Duodenal mucosa (tissue), 2 donors: ENCODE measurements around the gene FBLN2.

Experiments used
- H3K27ac ChIP-seq: one replicate; pipeline ENCODE4 v1.7.0; 2013; ENCODE audit warnings: low read depth, low read length
- H3K27me3 ChIP-seq, 2 donors: one replicate each; pipeline ENCODE4 v1.7.0; 2013; ENCODE audit warnings: low read length in 2 of 2, control low read depth in 1 of 2; ENCODE audit not compliant: insufficient read depth in 2 of 2, control insufficient read depth in 1 of 2
- H3K36me3 ChIP-seq, 2 donors: one replicate each; pipeline ENCODE4 v1.7.0; 2013; ENCODE audit warnings: low read length in 2 of 2, control low read depth in 1 of 2; ENCODE audit not compliant: insufficient read depth in 2 of 2, control insufficient read depth in 1 of 2
- H3K4me1 ChIP-seq, 2 donors: one replicate each; pipeline ENCODE4 v1.7.0; 2013; ENCODE audit warnings: low read length in 2 of 2, control low read depth in 1 of 2; ENCODE audit not compliant: insufficient read depth in 2 of 2, control insufficient read depth in 1 of 2
- H3K4me3 ChIP-seq, 2 donors: one replicate each; pipeline ENCODE4 v1.7.0; 2013; ENCODE audit warnings: low read length in 2 of 2, low read depth in 1 of 2
- H3K9ac ChIP-seq, 2 donors: one replicate each; pipeline ENCODE4 v1.7.0; 2013; ENCODE audit warnings: low read length in 2 of 2, low read depth in 1 of 2
- H3K9me3 ChIP-seq, 2 donors: one replicate each; pipeline ENCODE4 v1.7.0; 2013; ENCODE audit warnings: low read length in 2 of 2, control low read depth in 1 of 2; ENCODE audit not compliant: control insufficient read depth in 1 of 2

FBLN2 gene

GRCh38 chr3:13532631-13533030 is 16.3 kb upstream of the FBLN2 start:
- Histone ChIP-seq H3K4me3 (no peak overlapping the region), H3K4me1 (no peaks in the 10 kb centered on the region), H3K9ac (no peak overlapping the region), H3K36me3 (no peaks in the 10 kb centered on the region), H3K27me3 (peaks cover 0 to 6% of the 10 kb centered on the region in 2 donors), H3K9me3 (no peaks in the 10 kb centered on the region), H3K27ac (no peak overlapping the region)

- Histone ChIP-seq H3K4me3 (no peak overlapping the region), H3K27ac (no peak overlapping the region), H3K9ac (no peak overlapping the region), H3K27me3 (peaks cover 0 to 6% of the 10 kb centered on the region in 2 donors), H3K9me3 (no peaks in the 10 kb centered on the region), H3K4me1 (no peaks in the 10 kb centered on the region), H3K36me3 (no peaks in the 10 kb centered on the region)
Observed at GRCh38 chr3:13533885-13534301, 15.0 kb upstream of the FBLN2 start.

GRCh38 chr3:13535526-13535875 is 13.4 kb upstream of the FBLN2 start:
- H3K9ac ChIP-seq = no peak overlapping the region
- H3K4me3 ChIP-seq = no peak overlapping the region
- H3K9me3 ChIP-seq = no peaks in the 10 kb centered on the region
- H3K27me3 ChIP-seq = peaks cover 0 to 6% of the 10 kb centered on the region in 2 donors
- no peaks in the 10 kb centered on the region for H3K4me1 ChIP-seq
- no peaks in the 10 kb centered on the region for H3K36me3 ChIP-seq
- H3K27ac ChIP-seq = no peak overlapping the region

- H3K9ac ChIP-seq = no peak overlapping the region
- H3K36me3 ChIP-seq = no peaks in the 10 kb centered on the region
- peaks cover 0 to 6% of the 10 kb centered on the region in 2 donors for H3K27me3 ChIP-seq
- no peaks in the 10 kb centered on the region for H3K9me3 ChIP-seq
- H3K4me3 ChIP-seq = no peak overlapping the region
- no peak overlapping the region for H3K27ac ChIP-seq
- H3K4me1 ChIP-seq = no peaks in the 10 kb centered on the region
Observed at GRCh38 chr3:13535905-13536304, 13.0 kb upstream of the FBLN2 start.

GRCh38 chr3:13536432-13536831 is 12.5 kb upstream of the FBLN2 start:
- Histone ChIP-seq H3K27me3 (peaks cover 0 to 6% of the 10 kb centered on the region in 2 donors), H3K27ac (no peak overlapping the region), H3K36me3 (no peaks in the 10 kb centered on the region), H3K4me1 (no peaks in the 10 kb centered on the region), H3K4me3 (no peak overlapping the region), H3K9ac (no peak overlapping the region), H3K9me3 (no peaks in the 10 kb centered on the region)

GRCh38 chr3:13536832-13537231 is 12.1 kb upstream of the FBLN2 start:
- Histone ChIP-seq H3K4me1 (no peaks in the 10 kb centered on the region), H3K9ac (no peak overlapping the region), H3K36me3 (no peaks in the 10 kb centered on the region), H3K9me3 (no peaks in the 10 kb centered on the region), H3K4me3 (no peak overlapping the region), H3K27ac (no peak overlapping the region), H3K27me3 (peaks cover 0 to 6% of the 10 kb centered on the region in 2 donors)

GRCh38 chr3:13537244-13537908 is 11.5 kb upstream of the FBLN2 start:
- Histone ChIP-seq H3K9ac (no peak overlapping the region), H3K9me3 (no peaks in the 10 kb centered on the region), H3K4me1 (no peaks in the 10 kb centered on the region), H3K4me3 (no peak overlapping the region), H3K36me3 (no peaks in the 10 kb centered on the region), H3K27ac (no peak overlapping the region), H3K27me3 (peaks cover 0 to 6% of the 10 kb centered on the region in 2 donors)

GRCh38 chr3:13537909-13538296 is 11.0 kb upstream of the FBLN2 start:
- H3K4me1 ChIP-seq = no peaks in the 10 kb centered on the region
- H3K36me3 ChIP-seq = no peaks in the 10 kb centered on the region
- no peaks in the 10 kb centered on the region for H3K9me3 ChIP-seq
- no peak overlapping the region for H3K9ac ChIP-seq
- peaks cover 0 to 6% of the 10 kb centered on the region in 2 donors for H3K27me3 ChIP-seq
- no peak overlapping the region for H3K4me3 ChIP-seq
- no peak overlapping the region for H3K27ac ChIP-seq

GRCh38 chr3:13538520-13539291 is 10.2 kb upstream of the FBLN2 start:
- H3K9me3 ChIP-seq = no peaks in the 10 kb centered on the region
- no peaks in the 10 kb centered on the region for H3K4me1 ChIP-seq
- H3K27me3 ChIP-seq = peaks cover 0 to 6% of the 10 kb centered on the region in 2 donors
- H3K4me3 ChIP-seq = no peak overlapping the region
- H3K27ac ChIP-seq = no peak overlapping the region
- no peak overlapping the region for H3K9ac ChIP-seq
- no peaks in the 10 kb centered on the region for H3K36me3 ChIP-seq

- Histone ChIP-seq H3K9ac (no peak overlapping the region), H3K36me3 (no peaks in the 10 kb centered on the region), H3K27ac (no peak overlapping the region), H3K4me1 (no peaks in the 10 kb centered on the region), H3K4me3 (no peak overlapping the region), H3K9me3 (no peaks in the 10 kb centered on the region), H3K27me3 (peaks cover 0 to 6% of the 10 kb centered on the region in 2 donors)
Observed at GRCh38 chr3:13539292-13539638, 9.7 kb upstream of the FBLN2 start.
